Measurements from ENCODE around the gene CALCB. TPM values are rescaled to one million over a fixed set of nuclear protein-coding genes. Genes with fewer than 3 reads are reported as not detected.
"Not testable (repeated sequence)": the region's sequence is repeated elsewhere in the genome, so short reads cannot be mapped to it uniquely, and the experiment has no call there.

The CALCB gene
- polyA plus RNA-seq, 6 donors from 2014 or later, result 0.13 to 0.32 (median 0.17) TPM; not detected in 2

- Mint-ChIP-seq H3K9me3 (no peaks in the 10 kb centered on the region), H3K4me3 (no peak overlapping the region), H3K27me3 (peaks cover 41 to 57% (median 47%) of the 10 kb centered on the region in 3 donors), H3K27ac (peak overlapping the region in 1 of 6 donors; percentile 3), H3K36me3 (no peaks in the 10 kb centered on the region), H3K4me1 (no peaks in the 10 kb centered on the region)
- ATAC-seq (ENCODE audit: low read depth in 2 of 2), result no peak
- DNase-seq, result no peak
Observed at GRCh38 chr11:15055620-15056356, 17.6 kb upstream of the CALCB start.

GRCh38 chr11:15057329-15057728 lies 16.1 kb upstream of the CALCB start:
- Mint-ChIP-seq H3K9me3 (no peaks in the 10 kb centered on the region), H3K36me3 (no peaks in the 10 kb centered on the region), H3K4me1 (no peaks in the 10 kb centered on the region), H3K27me3 (peaks cover 40 to 59% (median 46%) of the 10 kb centered on the region in 3 donors), H3K4me3 (no peak overlapping the region), H3K27ac (no peak overlapping the region)
- no peak for ATAC-seq (ENCODE audit: low read depth in 2 of 2)
- DNase-seq, result no peak

GRCh38 chr11:15059132-15059915 lies 14.1 kb upstream of the CALCB start:
- DNase-seq, result no peak
- Mint-ChIP-seq H3K36me3 (no peaks in the 10 kb centered on the region), H3K4me1 (no peaks in the 10 kb centered on the region), H3K27me3 (peaks cover 38 to 54% (median 45%) of the 10 kb centered on the region in 3 donors), H3K27ac (no peak overlapping the region), H3K4me3 (no peak overlapping the region), H3K9me3 (peaks cover 0 to 7% (median 0%) of the 10 kb centered on the region in 7 donors)
- no peak for ATAC-seq (ENCODE audit: low read depth in 2 of 2)

- Mint-ChIP-seq H3K9me3 (peaks cover 0 to 7% (median 0%) of the 10 kb centered on the region in 7 donors), H3K36me3 (no peaks in the 10 kb centered on the region), H3K27ac (no peak overlapping the region), H3K4me1 (no peaks in the 10 kb centered on the region), H3K4me3 (no peak overlapping the region), H3K27me3 (peaks cover 42 to 48% (median 45%) of the 10 kb centered on the region in 3 donors)
- ATAC-seq (ENCODE audit: low read depth in 2 of 2) (no peak), DNase-seq (no peak)
Observed at GRCh38 chr11:15062599-15062998, 10.8 kb upstream of the CALCB start.

- H3K4me1 Mint-ChIP-seq, result peaks cover 7 to 24% (median 16%) of the 10 kb centered on the region in 3 donors
- H3K27ac Mint-ChIP-seq; DNase-seq; ATAC-seq (ENCODE audit: low read depth in 2 of 2); H3K4me3 Mint-ChIP-seq: not testable (repeated sequence)
- H3K27me3 Mint-ChIP-seq, result peaks cover 29 to 61% (median 56%) of the 10 kb centered on the region in 3 donors
- H3K9me3 Mint-ChIP-seq, result peaks cover 6 to 35% (median 25%) of the 10 kb centered on the region in 7 donors
- H3K36me3 Mint-ChIP-seq, result peaks cover 0 to 15% of the 10 kb centered on the region in 2 donors
Observed at GRCh38 chr11:15069751-15070150, 3.6 kb upstream of the CALCB start.

GRCh38 chr11:15071556-15072255 lies 1.7 kb upstream of the CALCB start:
- H3K4me1 Mint-ChIP-seq, result peaks cover 10 to 27% (median 18%) of the 10 kb centered on the region in 3 donors
- peaks cover 0 to 15% of the 10 kb centered on the region in 2 donors for H3K36me3 Mint-ChIP-seq
- ATAC-seq (ENCODE audit: low read depth in 2 of 2) (no peak), DNase-seq (no peak)
- peak overlapping the region in 2 of 8 donors; percentile 23 to 34 for H3K4me3 Mint-ChIP-seq
- peaks cover 36 to 64% (median 62%) of the 10 kb centered on the region in 3 donors for H3K27me3 Mint-ChIP-seq
- no peak overlapping the region for H3K27ac Mint-ChIP-seq
- peaks cover 6 to 35% (median 25%) of the 10 kb centered on the region in 7 donors for H3K9me3 Mint-ChIP-seq

- Mint-ChIP-seq H3K4me1 (peaks cover 10 to 27% (median 18%) of the 10 kb centered on the region in 3 donors), H3K27ac (no peak overlapping the region), H3K36me3 (peaks cover 0 to 15% of the 10 kb centered on the region in 2 donors), H3K9me3 (peaks cover 6 to 35% (median 25%) of the 10 kb centered on the region in 7 donors), H3K4me3 (peak overlapping the region in 3 of 8 donors; percentile 23 to 60 (median 34)), H3K27me3 (peaks cover 40 to 71% (median 67%) of the 10 kb centered on the region in 3 donors)
- ATAC-seq (ENCODE audit: low read depth in 2 of 2) (no peak), DNase-seq (no peak)
Observed at GRCh38 chr11:15072551-15073143, 746 bp upstream of the CALCB start.

GRCh38 chr11:15074206-15075161 lies 1.1 kb downstream of the CALCB start:
- DNase-seq (peak; percentile 67), ATAC-seq (ENCODE audit: low read depth in 2 of 2) (peak; percentile 84 to 86)
- Mint-ChIP-seq H3K9me3 (peaks cover 0 to 18% (median 12%) of the 10 kb centered on the region in 7 donors), H3K27me3 (peaks cover 30 to 64% (median 63%) of the 10 kb centered on the region in 3 donors), H3K36me3 (no peaks in the 10 kb centered on the region), H3K4me1 (peaks cover 10 to 27% (median 18%) of the 10 kb centered on the region in 3 donors), H3K4me3 (peak overlapping the region; percentile 53 to 84 (median 75)), H3K27ac (no peak overlapping the region)

- Mint-ChIP-seq H3K4me3 (peak overlapping the region in 3 of 8 donors; percentile 67 to 84 (median 74)), H3K27me3 (peaks cover 31 to 65% (median 63%) of the 10 kb centered on the region in 3 donors)
- DNase-seq, result no peak
Observed at GRCh38 chr11:15075162-15075526, 1.8 kb downstream of the CALCB start.

GRCh38 chr11:15091175-15091574 lies 17.8 kb downstream of the CALCB start:
- Mint-ChIP-seq H3K27ac (no peak overlapping the region), H3K9me3 (peaks cover 2 to 15% (median 9%) of the 10 kb centered on the region in 7 donors), H3K4me3 (no peak overlapping the region), H3K36me3 (peaks cover 0 to 7% of the 10 kb centered on the region in 2 donors), H3K27me3 (peaks cover 15 to 34% (median 28%) of the 10 kb centered on the region in 3 donors), H3K4me1 (peaks cover 0 to 9% (median 9%) of the 10 kb centered on the region in 3 donors)
- DNase-seq (no peak), ATAC-seq (ENCODE audit: low read depth in 2 of 2) (no peak)

More at GRCh38 chr11:15075162-15075526, 1.8 kb downstream of the CALCB start:
- Mint-ChIP-seq H3K9me3 (peaks cover 0 to 11% (median 7%) of the 10 kb centered on the region in 7 donors), H3K36me3 (no peaks in the 10 kb centered on the region), H3K4me1 (peaks cover 10 to 27% (median 18%) of the 10 kb centered on the region in 3 donors), H3K27ac (no peak overlapping the region)
- ATAC-seq (ENCODE audit: low read depth in 2 of 2), result no peak

GRCh38 chr11:15091625-15092024 lies 18.2 kb downstream of the CALCB start:
- Mint-ChIP-seq H3K4me3 (no peak overlapping the region), H3K36me3 (peaks cover 0 to 7% of the 10 kb centered on the region in 2 donors), H3K27ac (peak overlapping the region in 1 of 6 donors; percentile 61), H3K27me3 (peaks cover 13 to 37% (median 23%) of the 10 kb centered on the region in 3 donors), H3K9me3 (peaks cover 2 to 15% (median 9%) of the 10 kb centered on the region in 7 donors), H3K4me1 (peaks cover 0 to 9% (median 9%) of the 10 kb centered on the region in 3 donors)
- DNase-seq, result no peak
- peak in 1 of 2 donors; percentile 32 for ATAC-seq (ENCODE audit: low read depth in 2 of 2)

- Mint-ChIP-seq H3K4me1 (peaks cover 0 to 9% (median 9%) of the 10 kb centered on the region in 3 donors), H3K36me3 (no peaks in the 10 kb centered on the region), H3K9me3 (peaks cover 0 to 2% (median 0%) of the 10 kb centered on the region in 7 donors), H3K4me3 (no peak overlapping the region), H3K27ac (no peak overlapping the region), H3K27me3 (peaks cover 13 to 34% (median 16%) of the 10 kb centered on the region in 3 donors)
- no peak for DNase-seq
- peak; percentile 32 to 50 for ATAC-seq (ENCODE audit: low read depth in 2 of 2)
Observed at GRCh38 chr11:15093432-15093831, 20.0 kb downstream of the CALCB start.

Measured in naive B cell (primary cell).